ENCODE measurements around the gene YTHDF1.

Gene YTHDF1

DNA sequence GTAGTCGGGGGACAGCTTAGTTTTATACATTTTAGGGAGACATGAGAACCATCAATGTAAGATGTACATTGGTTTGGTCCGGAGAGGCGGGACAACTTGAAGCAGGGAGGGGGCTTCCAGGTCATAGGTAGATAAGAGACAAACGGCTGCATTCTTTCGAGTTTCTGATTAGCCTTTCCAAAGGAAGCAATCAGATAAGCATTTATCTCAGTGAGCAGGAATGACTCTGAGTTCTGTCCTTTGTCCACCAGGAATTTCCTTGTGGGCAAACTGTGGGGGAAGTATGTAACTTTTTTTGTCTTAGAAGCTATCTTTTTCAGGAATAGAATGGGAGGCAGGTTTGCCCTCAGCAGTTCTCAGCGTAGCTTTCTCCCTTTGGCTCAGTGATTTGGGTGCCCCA is 1.4 kb downstream of the YTHDF1 start:
- no peak for FAIRE-seq

DNA sequence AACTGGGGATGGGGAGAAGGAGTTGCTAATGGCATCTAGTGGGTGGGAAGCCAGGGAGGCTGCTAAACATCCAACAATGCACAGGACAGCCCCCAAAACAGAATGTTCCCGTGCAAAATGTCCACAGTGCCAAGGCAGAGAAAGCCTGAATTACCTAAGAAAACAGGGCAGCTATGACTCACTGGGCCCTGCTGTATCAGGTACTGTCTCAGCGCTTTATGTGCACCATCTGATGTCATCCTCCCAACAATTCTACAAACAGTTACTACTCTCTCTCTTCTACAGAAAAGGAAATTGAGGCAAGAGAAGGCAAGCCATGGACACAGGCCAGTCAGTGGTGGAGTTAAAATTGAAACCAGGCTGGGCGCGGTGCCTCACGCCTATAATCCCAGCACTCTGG is 3.1 kb downstream of the YTHDF1 start:
- DNase-seq (ENCODE audit: insufficient read length, low spot score) (no peak), FAIRE-seq (no peak)

More for the DNA sequence above, 1.4 kb downstream of the YTHDF1 start:
- DNase-seq (ENCODE audit: insufficient read length, low spot score), result no peak

DNA sequence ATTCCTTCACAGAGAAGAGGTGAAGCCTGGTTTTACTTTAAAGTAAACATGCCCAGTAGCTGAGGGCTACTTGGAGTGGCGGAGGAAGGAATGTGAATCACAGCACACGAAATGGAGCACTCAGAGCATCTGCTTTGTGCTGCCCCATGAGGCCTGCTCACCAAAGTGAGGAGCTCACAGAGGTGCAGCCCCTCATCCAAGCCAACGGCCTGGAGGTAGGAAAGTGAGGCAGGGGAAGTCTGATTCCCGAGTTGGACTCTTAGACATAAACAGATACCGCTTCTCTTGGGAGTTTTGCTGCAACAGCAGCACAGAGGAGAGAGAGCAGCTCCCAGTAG is 3.6 kb downstream of the YTHDF1 start:
- FAIRE-seq, result no peak

DNA sequence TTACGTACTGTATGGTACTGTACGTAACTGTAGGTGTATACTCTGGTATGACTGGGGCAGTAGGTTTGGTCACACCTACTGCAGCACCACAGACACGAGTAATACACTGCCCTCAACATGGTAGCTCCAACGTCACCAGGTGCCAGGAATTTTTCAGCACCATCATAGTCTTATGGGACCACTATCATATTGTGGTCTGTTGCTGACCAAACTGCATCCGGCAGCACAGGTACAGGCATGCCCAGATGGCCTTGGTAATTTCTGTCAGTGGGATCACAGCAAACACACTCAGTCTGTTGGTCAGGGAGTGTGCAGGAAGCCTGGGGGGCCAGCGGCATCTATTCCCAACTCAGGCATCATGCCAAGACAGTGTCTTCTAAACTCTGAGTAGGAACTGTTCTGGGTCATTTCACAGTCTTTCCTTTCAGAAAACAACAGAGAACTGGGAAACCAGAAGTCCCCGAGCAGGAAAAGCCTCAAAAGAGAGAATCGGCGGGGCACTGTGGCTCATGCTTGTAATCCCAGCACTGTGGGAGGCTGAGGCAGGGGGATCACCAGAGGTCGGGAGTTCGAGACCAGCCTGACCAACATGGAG is 5.8 kb downstream of the YTHDF1 start:
- no peak for DNase-seq (ENCODE audit: insufficient read length, low spot score)
- no peak for FAIRE-seq

More for the DNA sequence above, 3.6 kb downstream of the YTHDF1 start:
- DNase-seq (ENCODE audit: insufficient read length, low spot score), result no peak

DNA sequence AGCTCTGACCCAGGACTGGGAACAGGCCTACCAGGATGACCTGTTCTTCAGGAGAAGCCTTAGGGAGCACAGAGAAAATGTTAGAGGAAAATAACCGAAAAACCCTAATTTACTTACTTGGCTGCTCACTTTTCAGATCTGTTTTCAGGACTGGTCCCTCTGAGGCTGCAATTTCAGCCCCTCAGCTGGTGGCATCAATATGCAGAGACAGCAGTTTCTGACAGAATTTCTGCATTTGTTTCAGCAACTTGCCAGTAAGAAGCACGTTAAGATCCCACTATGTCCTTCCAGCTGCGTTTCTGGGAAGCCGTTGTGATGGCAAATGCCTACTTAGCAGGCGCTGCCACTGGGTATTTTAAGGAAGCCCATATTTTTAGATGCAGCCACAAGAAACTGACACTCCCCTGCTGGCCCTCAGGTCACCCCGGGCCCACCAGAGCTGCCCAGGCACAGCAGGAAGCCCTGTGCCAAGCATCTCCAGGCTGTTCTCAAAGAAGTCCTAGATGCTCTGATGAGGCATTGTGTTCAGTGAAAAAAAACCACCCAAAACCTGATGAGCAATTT is 7.5 kb downstream of the YTHDF1 start:
- no peak for DNase-seq (ENCODE audit: insufficient read length, low spot score)
- FAIRE-seq, result no peak

DNA sequence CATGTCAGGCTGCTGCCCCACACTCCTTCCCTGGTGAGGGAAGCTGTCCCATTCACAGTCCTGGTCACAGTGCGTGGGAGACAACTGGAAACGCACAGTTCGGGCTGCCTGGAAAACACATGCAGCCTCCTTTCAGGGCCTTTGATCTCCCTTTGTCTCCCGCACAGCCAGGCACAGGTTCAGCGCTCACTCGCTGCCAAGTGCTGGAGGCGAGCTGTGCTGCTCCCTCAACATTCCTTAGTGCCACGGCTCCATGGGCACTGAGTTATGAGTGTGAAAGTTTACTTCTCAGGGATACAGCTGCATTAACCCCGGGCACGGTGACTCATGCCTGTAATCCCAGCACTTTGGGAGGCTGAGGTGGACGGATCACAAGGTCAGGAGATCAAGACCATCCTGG is 9.1 kb downstream of the YTHDF1 start:
- FAIRE-seq (no peak), DNase-seq (ENCODE audit: insufficient read length, low spot score) (no peak)

DNA sequence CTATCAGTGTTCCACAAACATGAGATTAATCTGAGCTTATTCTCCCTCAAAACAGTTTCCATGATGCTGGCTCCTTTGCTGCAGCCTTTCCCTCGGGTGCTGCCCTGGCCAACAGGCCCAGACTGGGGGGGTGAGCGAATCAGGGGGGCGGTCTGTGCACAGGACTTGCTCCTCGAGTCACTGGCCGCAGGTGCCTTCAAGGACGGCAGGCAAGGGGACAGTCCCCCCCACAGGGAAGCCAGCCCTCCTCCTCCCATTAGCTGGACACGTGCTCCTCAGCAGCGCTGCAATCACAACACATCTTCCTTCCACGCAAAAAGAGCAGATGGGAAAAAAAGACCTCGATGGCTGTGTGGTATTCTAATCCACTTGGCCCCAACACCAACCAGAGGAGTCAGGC is 10.0 kb downstream of the YTHDF1 start:
- FAIRE-seq (no peak), DNase-seq (ENCODE audit: insufficient read length, low spot score) (no peak)

DNA sequence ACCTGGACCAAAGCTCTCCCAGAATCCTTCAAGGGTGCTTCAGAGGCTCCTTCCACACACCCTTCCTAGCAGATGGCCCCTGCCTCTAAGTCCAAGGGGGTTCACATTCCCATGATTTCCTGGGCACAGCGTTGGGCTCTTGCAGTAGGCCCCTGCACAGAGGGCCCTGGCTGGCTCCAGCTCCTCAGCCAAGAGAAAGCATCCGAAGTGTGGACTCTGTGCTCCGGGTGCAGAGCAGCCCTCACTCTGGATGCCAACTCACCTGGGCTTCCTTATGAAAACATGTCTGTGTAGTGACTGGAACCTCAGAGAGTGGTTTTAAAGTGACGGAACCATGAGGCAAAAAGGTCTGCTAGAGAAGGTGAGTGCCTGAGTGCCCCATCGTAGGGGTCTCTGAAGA is 11.6 kb downstream of the YTHDF1 start:
- DNase-seq (ENCODE audit: insufficient read length, low spot score), result no peak
- FAIRE-seq, result no peak

DNA sequence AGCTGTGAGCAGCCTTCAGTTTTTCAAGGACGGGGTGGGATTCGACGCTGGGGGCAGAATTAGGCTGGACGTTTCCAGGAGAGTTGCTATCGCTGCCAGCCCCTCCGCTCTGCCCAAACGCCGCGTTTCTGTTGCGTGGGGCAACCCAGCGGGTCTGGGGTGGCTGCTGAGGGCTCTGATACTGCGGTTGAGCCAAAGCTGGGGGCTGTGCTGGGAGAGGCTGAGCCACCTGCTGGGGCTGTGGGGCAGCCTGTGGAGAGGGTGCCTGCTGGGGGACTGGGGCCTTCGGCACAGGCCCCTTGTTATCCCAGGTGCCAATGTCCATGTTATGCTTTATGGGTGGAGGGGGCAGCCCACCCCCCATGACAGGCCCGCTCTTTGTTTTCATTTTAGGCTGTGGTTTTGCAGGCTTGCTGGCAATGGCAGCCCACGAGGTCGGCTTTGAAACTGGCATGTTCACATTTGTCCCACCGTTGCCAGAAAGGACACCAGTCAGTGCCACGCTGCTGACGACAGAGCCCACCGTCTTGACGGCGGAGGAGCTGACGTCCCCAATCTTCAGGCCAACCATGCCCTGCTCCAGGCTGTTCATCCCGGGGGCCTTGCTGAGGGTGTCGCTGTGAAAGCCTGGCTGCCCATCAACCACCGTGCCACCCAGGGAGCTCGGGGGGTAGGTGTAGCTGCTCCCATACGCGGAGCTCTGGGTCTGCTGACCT is 13.0 kb downstream of the YTHDF1 start:
- no peak for FAIRE-seq

DNA sequence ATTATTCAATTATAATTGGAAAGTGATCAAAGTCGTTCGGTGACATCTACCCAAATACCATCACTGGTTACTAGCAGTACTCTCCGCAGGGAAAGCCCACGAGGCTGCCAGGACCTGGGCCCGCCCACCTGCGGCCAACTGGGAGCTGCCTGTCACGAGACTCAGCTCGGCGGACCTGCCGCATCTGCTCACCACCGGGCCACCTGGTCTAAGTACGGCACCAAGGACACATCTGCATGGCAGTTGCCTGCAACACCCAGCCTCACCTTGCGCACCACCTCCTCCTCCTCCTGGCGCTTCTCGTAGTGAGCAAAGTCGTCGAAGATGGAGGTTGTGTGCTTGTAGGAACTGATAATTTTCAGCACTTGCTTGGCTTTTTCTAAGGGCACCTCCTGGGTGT is 13.9 kb downstream of the YTHDF1 start:
- DNase-seq (ENCODE audit: insufficient read length, low spot score) (no peak), FAIRE-seq (no peak)

More for the DNA sequence above, 13.0 kb downstream of the YTHDF1 start:
- no peak for DNase-seq (ENCODE audit: insufficient read length, low spot score)

DNA sequence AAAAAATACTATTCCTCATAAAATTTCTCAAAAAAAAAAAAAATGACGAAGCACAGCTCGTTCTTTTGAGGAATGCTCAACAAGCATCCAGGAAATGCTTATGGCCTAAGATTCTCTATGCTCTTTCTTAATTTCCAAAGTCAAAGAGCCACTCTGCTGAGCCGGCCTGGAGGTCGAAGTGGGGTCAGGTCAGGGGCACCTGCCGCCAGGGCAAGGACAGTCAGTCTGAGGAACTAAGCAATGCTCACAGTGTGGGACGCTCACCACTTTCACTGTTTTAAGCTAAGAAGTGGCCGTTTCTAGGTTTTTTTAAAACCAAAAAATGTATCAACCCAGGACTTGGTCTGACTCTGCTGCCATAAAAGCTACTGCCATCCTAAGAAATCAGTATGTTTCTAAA is 17.3 kb downstream of the YTHDF1 start:
- FAIRE-seq, result no peak
- no peak for DNase-seq (ENCODE audit: insufficient read length, low spot score)

DNA sequence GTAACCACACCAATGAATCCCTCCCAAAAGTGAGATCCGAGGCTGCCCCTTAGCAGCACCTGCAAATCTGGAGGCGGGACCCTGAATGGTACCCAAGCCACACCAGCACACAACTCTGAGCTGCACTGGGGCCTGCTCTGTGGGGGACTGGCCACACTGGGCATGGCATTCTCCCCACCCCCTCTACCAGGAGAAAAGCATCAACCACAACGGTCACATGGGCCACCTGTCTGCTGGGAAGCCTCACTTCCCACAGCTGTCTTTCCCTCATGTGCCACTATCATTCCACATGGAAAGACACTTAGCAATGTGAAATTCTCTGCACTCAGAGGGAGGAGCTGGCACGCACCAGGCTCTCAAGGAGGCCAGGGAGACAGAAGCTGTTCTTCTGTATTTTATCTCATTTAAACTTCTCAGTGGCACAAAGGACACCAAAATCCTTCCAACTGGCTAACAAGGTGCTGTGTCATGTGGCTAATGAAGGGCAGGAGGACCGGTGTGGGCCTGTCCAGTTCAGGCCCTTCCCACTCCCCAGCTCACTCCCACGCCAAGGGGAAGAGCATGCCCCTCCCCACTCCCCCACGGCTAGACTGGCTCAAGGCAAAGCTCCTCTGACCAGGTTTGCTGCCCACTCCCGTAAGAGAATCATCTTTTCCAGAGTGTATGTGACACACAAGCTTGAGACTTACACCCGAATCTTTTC is 19.0 kb downstream of the YTHDF1 start:
- DNase-seq (ENCODE audit: insufficient read length, low spot score) (no peak), FAIRE-seq (no peak)

DNA sequence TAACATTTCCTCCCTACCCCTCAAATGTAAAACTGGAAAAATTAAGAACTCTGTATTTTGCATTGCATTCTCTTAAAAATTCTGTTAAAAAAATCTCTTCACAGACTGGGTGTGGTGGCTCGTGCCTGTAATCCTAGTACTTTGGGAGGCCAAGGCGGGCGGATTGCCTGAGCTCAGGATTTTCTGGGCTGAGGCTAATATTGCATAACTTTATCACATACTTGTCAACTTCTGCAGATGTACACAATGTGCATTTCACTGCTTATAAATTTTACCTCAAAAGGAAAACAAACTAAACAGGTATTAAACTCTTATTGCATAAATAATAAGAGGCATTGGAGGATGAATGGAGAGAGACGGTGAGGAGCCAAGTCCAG is 21.1 kb downstream of the YTHDF1 start:
- DNase-seq (ENCODE audit: insufficient read length, low spot score) (no peak), FAIRE-seq (no peak)

DNA sequence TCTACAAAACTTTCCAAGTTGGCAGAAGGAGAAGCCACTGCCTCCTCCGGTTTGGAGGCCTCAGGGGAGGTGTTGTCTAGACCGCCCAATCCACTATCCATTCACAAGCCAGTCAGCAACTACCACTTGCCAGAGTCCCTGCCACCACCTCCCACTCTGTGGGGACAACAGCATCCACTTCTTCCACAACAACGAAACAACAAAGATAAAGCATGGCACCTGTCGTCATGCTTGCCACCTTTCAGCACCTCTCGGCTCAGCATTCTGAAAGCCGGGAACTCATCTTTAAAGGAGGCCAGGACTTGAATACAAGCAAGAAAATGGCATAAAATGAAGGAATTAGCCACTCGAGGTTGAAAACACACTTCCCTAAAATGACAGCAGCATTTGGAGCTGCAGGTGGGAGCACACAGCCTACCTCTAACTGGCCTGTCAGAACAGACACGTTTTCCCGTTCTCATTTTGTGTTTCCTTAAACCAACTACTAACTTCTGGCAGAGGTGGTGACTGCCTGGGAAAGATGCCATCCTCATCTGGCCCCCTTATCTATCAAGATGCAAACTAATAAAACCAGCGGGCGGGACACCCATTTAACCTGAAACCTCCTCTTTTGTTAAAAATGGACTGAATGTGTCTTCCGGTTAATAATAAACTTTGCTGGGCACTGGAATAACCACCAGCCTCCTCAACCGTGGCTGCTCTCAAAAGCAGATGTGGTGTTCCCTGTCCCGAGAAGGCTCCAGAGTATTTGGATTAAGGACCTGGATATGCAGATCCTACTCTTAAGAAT is 21.7 kb downstream of the YTHDF1 start:
- FAIRE-seq (no peak), DNase-seq (ENCODE audit: insufficient read length, low spot score) (no peak)

DNA sequence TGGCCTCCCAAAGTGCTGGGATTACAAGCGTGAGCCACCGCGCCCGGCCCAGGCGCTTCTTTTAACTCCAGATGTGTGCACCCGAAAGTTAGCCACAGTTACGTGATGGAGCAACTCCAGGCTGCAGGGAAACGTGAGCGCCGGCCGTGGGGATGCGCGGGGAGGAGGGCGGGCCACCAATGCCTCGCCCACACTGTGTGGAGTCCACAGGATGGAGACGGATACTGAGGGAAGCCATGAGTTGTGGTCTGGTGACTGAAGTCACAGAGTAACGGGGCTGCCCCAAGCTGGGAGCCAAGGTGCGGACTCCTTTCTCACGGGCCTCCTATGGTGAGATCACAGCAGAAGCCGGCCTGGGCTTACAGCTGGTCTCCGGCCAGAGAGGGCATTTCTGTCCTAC is 23.2 kb downstream of the YTHDF1 start:
- DNase-seq (ENCODE audit: insufficient read length, low spot score) (no peak), FAIRE-seq (no peak)

DNA sequence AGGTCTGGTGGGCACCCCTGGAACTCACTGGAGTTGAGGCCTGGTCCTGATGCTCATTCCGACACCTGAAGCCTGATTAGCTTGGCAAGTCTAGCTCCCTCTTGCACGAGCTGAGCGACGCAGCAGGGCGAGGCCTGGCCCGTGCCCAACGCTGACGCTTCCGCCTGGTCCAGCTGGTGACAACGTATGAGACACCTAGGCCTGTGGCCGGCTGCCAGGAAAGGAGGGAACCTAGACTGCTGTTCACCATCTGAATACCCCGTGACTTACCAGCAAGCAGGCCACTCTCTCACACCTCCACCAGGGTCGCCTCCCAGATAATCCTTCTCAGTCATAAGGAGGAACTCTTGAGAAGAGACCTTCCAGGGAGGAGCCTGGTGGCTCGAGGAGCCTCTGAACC is 24.5 kb downstream of the YTHDF1 start:
- FAIRE-seq (no peak), DNase-seq (ENCODE audit: insufficient read length, low spot score) (no peak)

DNA sequence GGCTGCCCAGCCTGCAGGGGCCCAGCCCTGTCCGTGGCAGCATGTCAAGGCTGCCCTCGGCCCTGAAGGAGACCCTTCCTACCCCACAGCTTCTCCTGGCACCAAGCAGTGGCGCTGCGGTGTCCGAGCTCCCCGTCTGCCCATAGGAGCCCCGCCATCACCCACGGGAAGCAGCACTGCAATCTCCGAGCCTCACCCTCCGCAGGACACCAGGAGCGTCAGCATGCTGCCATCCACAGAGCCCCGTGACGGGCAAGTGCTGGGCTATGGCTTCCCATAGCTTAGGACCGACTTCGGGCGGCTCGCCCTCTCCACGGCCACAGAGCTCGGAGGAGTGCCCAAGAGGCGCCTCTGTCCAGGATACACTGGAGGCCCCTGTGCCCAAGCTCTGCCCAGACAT is 25.1 kb downstream of the YTHDF1 start:
- DNase-seq (ENCODE audit: insufficient read length, low spot score) (no peak), FAIRE-seq (no peak)

DNA sequence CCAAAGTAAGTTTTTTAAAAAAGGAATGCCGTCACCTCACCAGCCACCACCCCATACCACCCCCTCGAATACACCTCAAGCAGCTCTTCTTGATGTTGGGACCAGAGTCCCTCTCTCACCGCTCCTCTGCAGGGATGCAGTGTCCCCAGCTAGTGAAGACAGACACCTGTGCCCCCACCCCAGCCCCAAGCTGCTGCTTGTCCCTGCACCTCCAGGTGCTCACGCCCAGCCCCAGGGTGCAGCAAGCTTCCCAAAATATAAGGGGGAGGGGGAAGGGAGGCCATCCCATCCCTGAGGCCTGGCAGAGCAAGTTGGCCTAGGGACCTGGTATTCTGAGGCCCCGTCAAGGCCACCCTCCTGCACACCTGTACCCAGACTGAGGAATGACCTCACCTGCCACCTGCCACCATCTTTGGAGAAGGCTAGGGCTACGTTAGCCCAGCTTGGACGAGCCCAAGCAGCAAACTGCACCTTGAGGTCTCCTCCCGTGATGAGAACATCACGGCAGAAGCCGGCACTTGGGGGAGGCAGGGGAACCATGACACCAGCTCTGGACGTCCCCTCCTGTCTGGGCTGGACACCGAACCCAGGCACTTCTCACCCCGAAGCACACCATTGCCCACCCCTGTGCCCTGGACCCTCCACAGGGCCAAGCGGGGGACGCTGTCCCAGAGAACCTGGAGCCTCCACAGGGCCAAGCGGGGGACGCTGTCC is 25.9 kb downstream of the YTHDF1 start:
- DNase-seq (ENCODE audit: insufficient read length, low spot score) (no peak), FAIRE-seq (no peak)

DNA sequence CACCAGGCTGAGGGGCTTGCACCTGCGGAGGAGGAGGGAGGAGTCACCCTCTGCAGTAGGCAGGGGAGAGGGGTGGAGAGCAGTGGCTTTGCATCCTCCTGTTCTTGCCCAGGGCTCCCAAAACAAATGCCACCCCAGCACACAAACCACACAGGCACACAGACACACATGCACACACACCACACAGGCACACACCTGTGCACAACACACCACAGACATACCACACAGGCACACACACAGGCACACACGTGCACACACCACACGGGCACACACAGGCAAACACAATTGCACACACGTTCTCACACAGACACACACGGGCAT is 26.6 kb downstream of the YTHDF1 start:
- no peak for DNase-seq (ENCODE audit: insufficient read length, low spot score)
- FAIRE-seq, result no peak

DNA sequence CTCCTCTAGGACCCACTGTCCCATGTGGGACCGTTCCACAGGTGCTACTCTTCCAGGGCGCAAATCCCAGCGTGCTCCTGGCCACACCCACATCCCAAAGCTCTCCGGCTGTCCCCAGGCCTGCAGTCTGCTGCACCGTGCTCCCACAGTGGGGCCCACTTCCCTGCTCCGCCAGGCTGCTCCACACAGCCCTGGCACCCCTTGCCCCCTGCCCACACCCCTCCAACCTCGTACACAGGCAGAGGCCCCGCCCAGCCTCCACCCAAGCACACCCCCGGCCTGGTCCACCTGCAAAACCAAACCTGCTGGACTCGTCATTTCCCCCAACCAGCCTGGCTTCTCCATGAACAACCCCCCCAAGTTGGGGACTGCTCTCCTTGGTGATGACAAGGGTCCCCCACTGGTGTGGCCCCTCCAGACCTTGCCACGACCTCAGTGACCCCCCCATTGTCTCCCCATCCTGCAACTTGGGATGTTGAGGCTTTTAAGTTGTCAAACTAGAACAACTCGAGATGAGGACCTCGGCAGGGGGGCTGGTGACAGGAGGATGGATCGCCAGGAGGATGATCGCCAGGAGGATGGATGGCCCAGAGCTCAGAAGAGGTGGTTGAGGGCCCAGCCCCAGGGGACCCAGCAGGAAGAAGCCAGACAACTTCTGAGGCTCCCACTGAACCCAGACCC is 27.1 kb downstream of the YTHDF1 start:
- FAIRE-seq (no peak), DNase-seq (ENCODE audit: insufficient read length, low spot score) (no peak)
